ENCODE measurements around the gene TUBGCP4.

The TUBGCP4 gene

GRCh38 chr15:43347114-43347513, 23.8 kb upstream of the TUBGCP4 start:
- H3K4me3 ChIP-seq (ENCODE audit: low read length) = no peak overlapping the region
- TF ChIP-seq CTCF (conservative IDR thresholded peaks at IDR 0.05; ENCODE audit: low read depth, low read length) = no peak
- no peak for DNase-seq (ENCODE audit: low read depth)

GRCh38 chr15:43352693-43353382, 18.1 kb upstream of the TUBGCP4 start:
- TF ChIP-seq CTCF (conservative IDR thresholded peaks at IDR 0.05; ENCODE audit: low read depth, low read length) = no peak
- DNase-seq (ENCODE audit: low read depth) = no peak
- H3K4me3 ChIP-seq (ENCODE audit: low read length) = no peak overlapping the region

GRCh38 chr15:43360821-43361220, 10.1 kb upstream of the TUBGCP4 start:
- DNase-seq (ENCODE audit: low read depth) = no peak
- no peak for TF ChIP-seq CTCF (conservative IDR thresholded peaks at IDR 0.05; ENCODE audit: low read depth, low read length)
- no peak overlapping the region for H3K4me3 ChIP-seq (ENCODE audit: low read length)

- no peak overlapping the region for H3K4me3 ChIP-seq (ENCODE audit: low read length)
- no peak for DNase-seq (ENCODE audit: low read depth)
- no peak for TF ChIP-seq CTCF (conservative IDR thresholded peaks at IDR 0.05; ENCODE audit: low read depth, low read length)
Measured at GRCh38 chr15:43361313-43361903, 9.5 kb upstream of the TUBGCP4 start.

- peak overlapping the region; percentile 82 for H3K4me3 ChIP-seq (ENCODE audit: low read length)
- no peak for TF ChIP-seq CTCF (conservative IDR thresholded peaks at IDR 0.05; ENCODE audit: low read depth, low read length)
- no peak for DNase-seq (ENCODE audit: low read depth)
Measured at GRCh38 chr15:43370310-43370974, 459 bp upstream of the TUBGCP4 start.

GRCh38 chr15:43376017-43376705, 5.3 kb downstream of the TUBGCP4 start:
- no peak for DNase-seq (ENCODE audit: low read depth)
- TF ChIP-seq CTCF (conservative IDR thresholded peaks at IDR 0.05; ENCODE audit: low read depth, low read length) = peak; percentile 84

More at GRCh38 chr15:43376017-43376705, 5.3 kb downstream of the TUBGCP4 start:
- H3K4me3 ChIP-seq (ENCODE audit: low read length) = no peak overlapping the region

All from retinal pigment epithelial cell (primary cell).